ENCODE data around the gene EDC3.

- no peak for TF ChIP-seq POLR2A (IDR thresholded peaks at IDR 0.05)
- no peak for TF ChIP-seq CTCF (IDR thresholded peaks at IDR 0.05)
Measured at GRCh38 chr15:74630284-74631086, 65.3 kb downstream of the EDC3 start.
